Aorta (tissue), 5 donors: ENCODE data around the gene SDR42E1. TPM values are rescaled to one million over a fixed set of nuclear protein-coding genes. Genes with fewer than 3 reads are reported as not detected.

Source experiments
- ATAC-seq: fragments of 200-7000 bp; cut with Tn5 transposase; one replicate; pipeline ENCODE4 v1.9.1; 2022; ENCODE audit warnings: moderate library complexity; ENCODE audit not compliant: low FRiP score
- DNase-seq, 2 donors: peaks; one replicate each; pipeline ENCODE4 v3.0.0-alpha.2; 2020
- H3K27ac ChIP-seq, 2 donors: one replicate each; pipeline ENCODE4 v1.5.1; 2013; ENCODE audit warnings: low read length in 2 of 2, mild to moderate bottlenecking in 2 of 2, moderate library complexity in 2 of 2, control low read depth in 1 of 2, inconsistent platforms in 1 of 2, low read depth in 1 of 2
- H3K27me3 ChIP-seq, 2 donors: one replicate each; pipeline ENCODE4 v1.6.1; 2013; ENCODE audit warnings: control low read depth in 1 of 2, low read length in 1 of 2, mild to moderate bottlenecking in 1 of 2, moderate library complexity in 1 of 2; ENCODE audit not compliant: insufficient read depth in 2 of 2, control insufficient read depth in 1 of 2
- H3K36me3 ChIP-seq, 2 donors: one replicate each; pipeline ENCODE4 v1.6.1; 2013; ENCODE audit warnings: control low read depth in 1 of 2, low read length in 1 of 2, mild to moderate bottlenecking in 1 of 2; ENCODE audit not compliant: insufficient read depth in 2 of 2, control insufficient read depth in 1 of 2
- H3K4me1 ChIP-seq, 2 donors: one replicate each; pipeline ENCODE4 v1.6.1; 2013; ENCODE audit warnings: low read length in 2 of 2, control low read depth in 1 of 2, mild to moderate bottlenecking in 1 of 2, moderate library complexity in 1 of 2; ENCODE audit not compliant: insufficient read depth in 2 of 2, control insufficient read depth in 1 of 2
- H3K4me3 ChIP-seq, 2 donors: one replicate each; pipeline ENCODE4 v1.5.1; 2013; ENCODE audit warnings: low read length in 2 of 2, control low read depth in 1 of 2, mild to moderate bottlenecking in 1 of 2
- H3K9me3 ChIP-seq: one replicate; pipeline ENCODE4 v1.6.1; 2013; ENCODE audit warnings: mild to moderate bottlenecking, low read length; ENCODE audit not compliant: control insufficient read depth
- WGBS, 2 donors: extraction: QIAGEN DNeasy Blood & Tissue Kit; methylation state at CpG; one replicate each; pipeline ENCODE4 v1.1.7; 2013; 5-methylcytosine and 5-hydroxymethylcytosine counted together
- intact Hi-C, 2 donors: fragments of 100-400 bp; cut with DNase I; formaldehyde crosslinking; loops; one replicate each; pipeline versions ENCODE4 v1.14.2 to v1.15.0; 2022
- polyA plus RNA-seq, 2 donors: library from polyadenylated mRNA; stranded (reverse); fragments of 200-250 nt; gene quantifications; one replicate each; pipeline ENCODE4 v1.2.3, GENCODE V29; 2013
- total RNA-seq, 2 donors: library from RNA; stranded (reverse); fragmentation: NEBNext Ultra II Directional; extraction: Animal tissue kit (Norgen Biotek cat#: 25700); gene quantifications; one replicate each; pipeline ENCODE4 v1.2.1, GENCODE V29; 2021
- donor health status: healthy with polysubstance abuse.
- donor health status: Bipolar disorder and iron deficiency.
- donor health status: DM: no; HTN: no; CAD: no.
- donor health status: DM: no; HTN: no; CAD: no.
- donor health status: DM: yes; HTN: yes; CAD: no.

The SDR42E1 gene
- total and polyA plus RNA-seq, 4 donors: 0.20 to 2.1 (median 0.91) TPM

DNA sequence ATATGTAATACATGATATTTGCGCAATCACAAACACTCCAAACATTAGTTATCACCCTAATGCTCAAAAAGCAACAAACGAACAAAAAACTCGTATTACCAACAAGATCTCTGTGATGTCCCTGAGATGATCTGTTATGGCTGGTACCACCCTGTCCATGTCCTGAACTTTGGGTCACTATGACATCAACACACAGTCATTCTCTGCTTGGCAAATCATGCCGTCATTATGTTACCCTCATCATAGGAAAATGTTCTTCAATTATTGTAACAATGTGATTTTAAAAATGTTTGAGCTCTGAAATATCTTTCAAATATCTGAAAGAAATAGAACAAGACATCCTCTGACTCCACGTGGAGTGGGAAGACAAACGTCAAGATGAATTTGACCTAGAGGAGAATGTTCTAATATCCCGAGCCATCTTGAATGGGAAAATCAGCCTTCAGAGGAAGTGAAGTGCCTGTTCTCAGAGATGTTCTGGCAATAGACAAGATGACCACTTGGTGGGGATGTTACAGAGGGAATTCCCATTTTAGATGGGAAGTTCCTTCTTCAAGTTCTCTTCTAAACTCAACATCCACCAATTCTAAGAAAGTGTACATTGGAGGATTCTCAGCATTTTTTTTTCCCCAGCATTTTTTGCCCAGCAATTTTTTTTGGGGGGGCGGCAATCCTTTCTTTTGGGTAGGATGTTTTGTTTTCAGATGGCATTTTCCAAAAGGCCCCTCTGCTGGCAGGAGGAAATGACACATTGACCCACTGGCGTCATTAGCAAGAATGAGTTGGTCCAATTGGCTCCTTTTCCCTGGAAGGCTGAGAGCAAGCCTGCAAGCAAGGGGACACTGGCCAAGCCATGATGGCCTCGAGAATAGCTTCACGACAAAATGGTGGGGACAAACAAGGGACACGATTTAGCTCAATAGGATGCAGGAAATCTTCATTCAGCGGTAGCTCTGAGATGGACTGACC lies 20.1 kb upstream of the SDR42E1 start:
- Histone ChIP-seq H3K9me3 (no peaks in the 10 kb centered on the region), H3K27me3 (no peaks in the 10 kb centered on the region), H3K36me3 (no peaks in the 10 kb centered on the region), H3K27ac (no peak overlapping the region), H3K4me1 (no peaks in the 10 kb centered on the region), H3K4me3 (no peak overlapping the region)
- 55 to 60% methylated on average over 13 of the region's 13 CpGs for WGBS, 2 donors
- intact Hi-C loops: no loop called here
- ATAC-seq (no peak), DNase-seq (no peak)

GRCh38 chr16:82027629-82028064 lies 16.4 kb upstream of the SDR42E1 start:
- DNase-seq: no peak
- peaks cover 0 to 2% of the 10 kb centered on the region in 2 donors for H3K27me3 ChIP-seq
- H3K9me3 ChIP-seq: peaks cover 2% of the 10 kb centered on the region
- H3K27ac ChIP-seq: no peak overlapping the region
- ATAC-seq: no peak
- H3K4me1 ChIP-seq: no peaks in the 10 kb centered on the region
- H3K4me3 ChIP-seq: no peak overlapping the region
- WGBS, 2 donors: 78 to 81% methylated on average over 7 of the region's 7 CpGs
- intact Hi-C loops: no loop called here
- H3K36me3 ChIP-seq: no peaks in the 10 kb centered on the region

GRCh38 chr16:82024883-82025282 lies 13.6 kb upstream of the SDR42E1 start:
- intact Hi-C loops: no loop called here
- Histone ChIP-seq H3K27me3 (peaks cover 0 to 2% of the 10 kb centered on the region in 2 donors), H3K27ac (no peak overlapping the region), H3K36me3 (no peaks in the 10 kb centered on the region), H3K9me3 (peaks cover 2% of the 10 kb centered on the region), H3K4me3 (no peak overlapping the region), H3K4me1 (no peaks in the 10 kb centered on the region)
- no peak for DNase-seq
- ATAC-seq: no peak
- 78 to 88% methylated on average over 4 of the region's 4 CpGs for WGBS, 2 donors

DNA sequence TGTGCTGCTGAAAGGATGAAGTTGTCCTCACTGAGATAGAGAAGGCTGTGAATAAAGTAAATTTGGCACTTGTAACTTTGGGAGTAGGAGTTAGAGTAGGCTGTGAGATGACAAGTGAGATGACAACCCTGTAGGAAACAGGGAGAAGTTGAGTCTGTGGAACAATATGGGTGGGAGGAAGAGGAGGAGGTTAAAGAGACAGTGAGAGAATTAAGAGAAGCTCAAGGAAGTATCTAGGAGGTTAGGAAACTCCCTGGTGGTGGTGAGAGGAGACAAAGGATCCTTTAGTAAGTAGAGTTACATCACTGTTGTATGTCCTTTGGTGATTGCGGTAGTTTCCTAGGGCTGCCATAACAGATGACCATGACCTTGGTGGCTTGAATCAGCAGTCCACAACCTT lies 13.0 kb upstream of the SDR42E1 start:
- WGBS, 2 donors: 92 to 100% methylated on average over 1 of the region's 1 CpG
- H3K27ac ChIP-seq: no peak overlapping the region
- DNase-seq (no peak), ATAC-seq (no peak)
- H3K4me1 ChIP-seq: no peaks in the 10 kb centered on the region
- peaks cover 2% of the 10 kb centered on the region for H3K9me3 ChIP-seq
- intact Hi-C loops: no loop called here
- H3K36me3 ChIP-seq: no peaks in the 10 kb centered on the region
- no peak overlapping the region for H3K4me3 ChIP-seq
- H3K27me3 ChIP-seq: peaks cover 0 to 2% of the 10 kb centered on the region in 2 donors

DNA sequence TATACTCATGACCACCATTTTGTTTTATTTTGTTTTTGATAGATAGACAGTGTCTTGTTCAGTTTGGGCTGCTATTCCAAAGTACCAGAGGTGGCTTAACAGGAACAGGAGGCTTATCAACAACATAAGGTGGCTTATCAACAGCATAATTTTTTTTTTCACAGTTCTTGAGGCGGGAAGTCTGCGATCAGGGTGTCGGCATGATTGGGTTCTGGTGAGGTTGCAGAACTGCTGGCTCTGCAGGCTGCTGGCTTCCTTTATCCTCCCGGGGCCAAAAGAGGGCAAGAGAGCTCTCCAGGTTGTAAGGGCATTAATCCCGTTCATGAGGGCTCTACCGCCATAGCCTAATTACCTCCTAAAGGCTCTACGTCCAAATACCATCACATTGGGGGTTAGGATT lies 11.9 kb upstream of the SDR42E1 start:
- Histone ChIP-seq H3K36me3 (no peaks in the 10 kb centered on the region), H3K27me3 (peaks cover 0 to 2% of the 10 kb centered on the region in 2 donors), H3K27ac (no peak overlapping the region), H3K4me1 (no peaks in the 10 kb centered on the region), H3K9me3 (peaks cover 2% of the 10 kb centered on the region), H3K4me3 (no peak overlapping the region)
- intact Hi-C loops: no loop called here
- ATAC-seq (no peak), DNase-seq (no peak)
- WGBS, 2 donors: 78 to 81% methylated on average over 7 of the region's 7 CpGs

DNA sequence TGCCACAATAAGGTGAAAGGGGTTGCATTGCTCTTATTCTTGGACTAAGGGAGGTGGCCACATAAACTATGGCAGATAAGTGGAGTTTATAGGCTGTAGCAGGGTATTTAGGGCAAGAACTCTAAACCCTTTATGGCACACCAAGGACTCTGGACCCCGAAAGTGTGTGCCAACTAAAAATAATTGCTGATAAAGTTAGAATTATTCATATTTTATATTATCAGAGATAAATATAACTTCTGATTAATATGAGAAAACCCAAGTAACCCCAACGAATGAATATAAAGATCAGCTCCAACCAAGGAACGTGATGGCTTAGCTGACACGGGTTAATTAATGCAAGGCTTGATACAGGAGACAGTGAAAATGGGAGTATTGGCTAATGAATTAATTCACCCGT lies 8.8 kb upstream of the SDR42E1 start:
- 74 to 81% methylated on average over 5 of the region's 5 CpGs for WGBS, 2 donors
- Histone ChIP-seq H3K27ac (no peak overlapping the region), H3K36me3 (no peaks in the 10 kb centered on the region), H3K4me3 (no peak overlapping the region), H3K4me1 (peaks cover 0 to 3% of the 10 kb centered on the region in 2 donors), H3K9me3 (peaks cover 4% of the 10 kb centered on the region), H3K27me3 (no peaks in the 10 kb centered on the region)
- ATAC-seq (no peak), DNase-seq (no peak)
- intact Hi-C loops: no loop called here

GRCh38 chr16:82019535-82019934 lies 8.3 kb upstream of the SDR42E1 start:
- 57 to 62% methylated on average over 8 of the region's 8 CpGs for WGBS, 2 donors
- Histone ChIP-seq H3K4me1 (peaks cover 0 to 3% of the 10 kb centered on the region in 2 donors), H3K4me3 (no peak overlapping the region), H3K36me3 (no peaks in the 10 kb centered on the region), H3K27me3 (no peaks in the 10 kb centered on the region), H3K9me3 (peaks cover 2% of the 10 kb centered on the region), H3K27ac (no peak overlapping the region)
- no peak for ATAC-seq
- DNase-seq: no peak
- intact Hi-C loops: no loop called here

DNA sequence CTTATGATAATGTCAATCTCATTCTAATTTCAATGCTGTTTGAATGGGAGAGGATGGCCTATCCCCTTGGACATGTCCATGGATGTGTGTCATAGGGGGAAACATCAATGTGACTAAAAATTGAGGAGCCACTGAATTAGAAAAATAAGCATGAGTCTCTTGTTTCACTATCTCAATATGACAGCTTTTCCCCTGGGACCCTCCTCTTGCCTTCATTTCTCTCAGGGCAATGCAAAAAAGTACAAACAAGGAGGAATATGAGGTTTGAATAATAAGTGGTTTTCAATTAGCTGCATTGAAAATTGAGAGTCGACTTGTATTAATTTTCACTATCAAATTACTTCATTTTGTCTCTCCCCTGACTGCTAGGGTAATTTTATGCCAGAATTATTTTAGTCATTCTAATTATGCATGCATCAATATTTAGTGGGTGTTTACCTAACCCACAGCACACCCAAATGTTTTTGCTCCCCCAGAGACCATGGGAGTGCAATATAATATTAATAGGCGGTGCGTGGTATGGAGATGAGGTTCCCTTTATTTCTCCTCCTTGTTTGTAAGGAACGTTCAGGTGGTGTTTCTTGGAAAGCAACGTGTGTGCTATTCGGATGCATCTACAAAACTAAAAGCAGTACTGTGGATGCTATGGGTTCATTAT lies 6.8 kb upstream of the SDR42E1 start:
- Histone ChIP-seq H3K4me1 (peaks cover 0 to 3% of the 10 kb centered on the region in 2 donors), H3K36me3 (no peaks in the 10 kb centered on the region), H3K9me3 (peaks cover 2% of the 10 kb centered on the region), H3K27ac (no peak overlapping the region), H3K27me3 (no peaks in the 10 kb centered on the region), H3K4me3 (no peak overlapping the region)
- WGBS, 2 donors: 79 to 80% methylated on average over 6 of the region's 6 CpGs
- intact Hi-C loops: no loop called here
- no peak for ATAC-seq
- no peak for DNase-seq
